ENCODE data around the gene TRPM4. TPM values are rescaled to one million over a fixed set of nuclear protein-coding genes. Genes with fewer than 3 reads are reported as not detected.

TRPM4 gene
- total and polyA plus RNA-seq, 2 of the 13 experiments (the other 11 are each of a cell fraction or from before 2014, with no cell fraction given), result 1.9 to 4.3 TPM

DNA sequence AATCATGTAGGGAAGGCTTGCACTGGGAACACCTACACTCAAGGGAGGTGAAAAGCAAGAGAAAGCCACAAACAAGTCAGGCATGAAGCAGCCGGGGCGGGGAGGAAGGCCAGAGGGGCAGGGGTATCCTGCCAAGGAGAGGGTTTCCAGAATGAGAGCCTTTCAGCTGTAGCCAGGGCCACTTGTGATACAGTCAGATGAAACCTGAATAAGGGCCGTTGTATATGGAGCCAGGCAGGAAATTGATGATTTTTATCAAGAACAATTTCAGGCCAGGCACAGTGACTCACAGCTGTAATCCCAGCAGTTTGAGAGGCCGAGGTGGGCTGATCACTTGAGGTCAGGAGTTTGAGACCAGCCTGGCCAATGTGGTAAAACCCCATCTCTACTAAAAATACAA, 4.4 kb downstream of the TRPM4 start:
- CTCF ChIA-PET (ENCODE audit: low intra/inter-chr PET ratio, low total read pairs), result no interaction called here
- H4K20me1 ChIP-seq (ENCODE audit: insufficient read depth, low read length), result no peaks in the 10 kb centered on the region
- no peak overlapping the region for H3K9ac ChIP-seq (ENCODE audit: insufficient read depth, low read depth, low read length)
- H3K4me3 ChIP-seq (replicated peaks in 1 of 3; ENCODE audit: insufficient read depth in 1 of 3, low read depth in 2 of 3, low read length in 3 of 3), result no peak overlapping the region
- no peaks in the 10 kb centered on the region for H3K79me2 ChIP-seq (ENCODE audit: insufficient read depth, low read length)
- DNase-seq (ENCODE audit: low spot score), result no peak
- no peak overlapping the region for H3K4me2 ChIP-seq (ENCODE audit: low read depth, low read length)
- H3K9me3 ChIP-seq (ENCODE audit: low read length), result no peaks in the 10 kb centered on the region
- no peaks in the 10 kb centered on the region for H3K27me3 ChIP-seq (ENCODE audit: control insufficient read depth in 1 of 2, insufficient read depth in 2 of 2, low read length in 2 of 2)
- no peaks in the 10 kb centered on the region for H3K36me3 ChIP-seq (replicated peaks in 1 of 2; ENCODE audit: control insufficient read depth in 1 of 2, insufficient read depth in 2 of 2, low read length in 2 of 2)
- intact Hi-C loops (cut with micrococcal nuclease; ENCODE audit: unreplicated experiment) (no loop called here), in situ Hi-C loops (cut with HindIII; ENCODE audit: extremely low pct_ligation_motif_present, low pct_unique_long_range_greater_than_20kb) (no loop called here)
- H3K27ac ChIP-seq (ENCODE audit: extremely low read length, insufficient read depth, low read length), result no peak overlapping the region
- TF ChIP-seq ZNF121 (CRISPR knock-in tag; IDR thresholded peaks at IDR 0.05) (no peak), KDM4B (CRISPR knock-in tag; IDR thresholded peaks at IDR 0.05) (no peak), TBX3 (IDR thresholded peaks at IDR 0.05; ENCODE audit: borderline replicate concordance) (no peak)
- BruUV-seq (replicated peaks), result no TSS peak
- H3K4me1 ChIP-seq (ENCODE audit: insufficient read depth, low read length), result peaks cover 35% of the 10 kb centered on the region
- ATAC-seq, result no peak
- no peak for FAIRE-seq
- H2AFZ ChIP-seq (ENCODE audit: low read length), result no peak overlapping the region
- POLR2A ChIA-PET, result no interaction called here
- WGBS (ENCODE audit: low lambda C conversion rate), result 88% methylated on average over 4 of the region's 4 CpGs

GRCh38 chr19:49165111-49165750, 7.6 kb downstream of the TRPM4 start:
- ChIA-PET CTCF (ENCODE audit: low intra/inter-chr PET ratio, low total read pairs) (no interaction called here), POLR2A (no interaction called here)
- no peaks in the 10 kb centered on the region for H3K79me2 ChIP-seq (ENCODE audit: insufficient read depth, low read length)
- WGBS (ENCODE audit: low lambda C conversion rate), result 83% methylated on average over 19 of the region's 24 CpGs
- no peak overlapping the region for H3K4me3 ChIP-seq (replicated peaks in 1 of 3; ENCODE audit: insufficient read depth in 1 of 3, low read depth in 2 of 3, low read length in 3 of 3)
- H3K9me3 ChIP-seq (ENCODE audit: low read length), result no peaks in the 10 kb centered on the region
- H3K9ac ChIP-seq (ENCODE audit: insufficient read depth, low read depth, low read length), result no peak overlapping the region
- in situ Hi-C loops (cut with HindIII; ENCODE audit: extremely low pct_ligation_motif_present, low pct_unique_long_range_greater_than_20kb) (no loop called here), intact Hi-C loops (cut with micrococcal nuclease; ENCODE audit: unreplicated experiment) (no loop called here)
- peaks cover 22% of the 10 kb centered on the region for H3K4me1 ChIP-seq (ENCODE audit: insufficient read depth, low read length)
- H4K20me1 ChIP-seq (ENCODE audit: insufficient read depth, low read length), result no peaks in the 10 kb centered on the region
- H3K4me2 ChIP-seq (ENCODE audit: low read depth, low read length), result no peak overlapping the region
- DNase-seq (ENCODE audit: low spot score) (no peak), FAIRE-seq (no peak), ATAC-seq (no peak)
- H3K27me3 ChIP-seq (ENCODE audit: control insufficient read depth in 1 of 2, insufficient read depth in 2 of 2, low read length in 2 of 2), result no peaks in the 10 kb centered on the region
- BruUV-seq (replicated peaks), result no TSS peak
- TF ChIP-seq ZNF768 (CRISPR knock-in tag; IDR thresholded peaks at IDR 0.05) (peak; percentile 98), ZNF264 (CRISPR knock-in tag; IDR thresholded peaks at IDR 0.05) (no peak), ZNF230 (CRISPR knock-in tag; IDR thresholded peaks at IDR 0.05) (no peak), ZMAT5 (CRISPR knock-in tag; IDR thresholded peaks at IDR 0.05; ENCODE audit: borderline replicate concordance, low read depth) (no peak), POLR2G (IDR thresholded peaks at IDR 0.05; ENCODE audit: low read depth, low read length) (no peak), ZKSCAN5 (CRISPR knock-in tag; IDR thresholded peaks at IDR 0.05) (no peak), FOXA1 (IDR thresholded peaks at IDR 0.05) (no peak), FOXA1 (CRISPR knock-in tag; IDR thresholded peaks at IDR 0.05) (no peak)
- no peak overlapping the region for H3K27ac ChIP-seq (ENCODE audit: extremely low read length, insufficient read depth, low read length)
- no peaks in the 10 kb centered on the region for H3K36me3 ChIP-seq (replicated peaks in 1 of 2; ENCODE audit: control insufficient read depth in 1 of 2, insufficient read depth in 2 of 2, low read length in 2 of 2)
- no peak overlapping the region for H2AFZ ChIP-seq (ENCODE audit: low read length)

Data from HepG2 (cell line).